ENCODE measurements around the gene FAM163B.
A peak's percentile ranks its signal among the peaks of the same experiment; 100 is the strongest.
"Not testable (repeated sequence)": the region's sequence is repeated elsewhere in the genome, so short reads cannot be mapped to it uniquely, and the experiment has no call there.

The FAM163B gene

GRCh38 chr9:133566382-133566781 lies 42.8 kb downstream of the FAM163B start:
- Mint-ChIP-seq H3K27me3 (peaks cover 9% of the 10 kb centered on the region), H3K4me1 (peaks cover 7% of the 10 kb centered on the region), H3K4me3 (no peak overlapping the region), H3K27ac (no peak overlapping the region), H3K9me3 (no peaks in the 10 kb centered on the region)
- DNase-seq (no peak), ATAC-seq (no peak)

GRCh38 chr9:133564451-133565116 lies 44.6 kb downstream of the FAM163B start:
- Mint-ChIP-seq H3K27me3 (peaks cover 9% of the 10 kb centered on the region), H3K27ac (no peak overlapping the region), H3K4me1 (peaks cover 7% of the 10 kb centered on the region), H3K9me3 (no peaks in the 10 kb centered on the region), H3K4me3 (no peak overlapping the region)
- DNase-seq (no peak), ATAC-seq (no peak)

GRCh38 chr9:133563814-133564213 lies 45.4 kb downstream of the FAM163B start:
- H3K4me3 Mint-ChIP-seq, ATAC-seq, H3K9me3 Mint-ChIP-seq, DNase-seq: not testable (repeated sequence)
- peak overlapping the region in 1 of 2 donors; percentile 98 for H3K27ac Mint-ChIP-seq
- H3K27me3 Mint-ChIP-seq = peaks cover 11% of the 10 kb centered on the region
- peaks cover 11% of the 10 kb centered on the region for H3K4me1 Mint-ChIP-seq

GRCh38 chr9:133563291-133563796 lies 45.8 kb downstream of the FAM163B start:
- no peak overlapping the region for H3K4me3 Mint-ChIP-seq
- ATAC-seq = no peak
- peaks cover 16% of the 10 kb centered on the region for H3K27me3 Mint-ChIP-seq
- H3K27ac Mint-ChIP-seq = peak overlapping the region in 1 of 2 donors; percentile 98
- no peaks in the 10 kb centered on the region for H3K9me3 Mint-ChIP-seq
- peaks cover 15% of the 10 kb centered on the region for H3K4me1 Mint-ChIP-seq
- DNase-seq = no peak

GRCh38 chr9:133562611-133563290 lies 46.4 kb downstream of the FAM163B start:
- Mint-ChIP-seq H3K27me3 (peaks cover 17% of the 10 kb centered on the region), H3K9me3 (no peaks in the 10 kb centered on the region), H3K4me1 (peaks cover 21% of the 10 kb centered on the region), H3K27ac (no peak overlapping the region), H3K4me3 (no peak overlapping the region)
- no peak for DNase-seq
- ATAC-seq = no peak

- peaks cover 22% of the 10 kb centered on the region for H3K4me1 Mint-ChIP-seq
- ATAC-seq (no peak), DNase-seq (no peak)
- no peak overlapping the region for H3K27ac Mint-ChIP-seq
- H3K9me3 Mint-ChIP-seq = no peaks in the 10 kb centered on the region
- no peak overlapping the region for H3K4me3 Mint-ChIP-seq
- H3K27me3 Mint-ChIP-seq = peaks cover 17% of the 10 kb centered on the region
These were observed 47.1 kb downstream of the FAM163B start for GRCh38 chr9:133561976-133562554.

- H3K4me3 Mint-ChIP-seq = no peak overlapping the region
- DNase-seq (no peak), ATAC-seq (no peak)
- H3K9me3 Mint-ChIP-seq = no peaks in the 10 kb centered on the region
- peaks cover 17% of the 10 kb centered on the region for H3K27me3 Mint-ChIP-seq
- no peak overlapping the region for H3K27ac Mint-ChIP-seq
- H3K4me1 Mint-ChIP-seq = peaks cover 22% of the 10 kb centered on the region
These were observed 48.2 kb downstream of the FAM163B start for GRCh38 chr9:133560944-133561343.

- no peak overlapping the region for H3K27ac Mint-ChIP-seq
These were observed 48.9 kb downstream of the FAM163B start for GRCh38 chr9:133560311-133560710.

GRCh38 chr9:133558191-133559126 lies 50.7 kb downstream of the FAM163B start:
- Mint-ChIP-seq H3K9me3 (no peaks in the 10 kb centered on the region), H3K4me1 (peaks cover 20% of the 10 kb centered on the region), H3K4me3 (peak overlapping the region; percentile 14 to 22), H3K27ac (peak overlapping the region; percentile 43 to 71), H3K27me3 (peaks cover 12% of the 10 kb centered on the region)
- DNase-seq = no peak
- peak; percentile 38 for ATAC-seq

More at GRCh38 chr9:133560311-133560710, 48.9 kb downstream of the FAM163B start:
- H3K9me3 Mint-ChIP-seq = no peaks in the 10 kb centered on the region
- peaks cover 17% of the 10 kb centered on the region for H3K27me3 Mint-ChIP-seq
- peaks cover 22% of the 10 kb centered on the region for H3K4me1 Mint-ChIP-seq
- H3K4me3 Mint-ChIP-seq = no peak overlapping the region
- ATAC-seq (no peak), DNase-seq (no peak)

- ATAC-seq (no peak), DNase-seq (no peak)
- H3K9me3 Mint-ChIP-seq = no peaks in the 10 kb centered on the region
- H3K27ac Mint-ChIP-seq = no peak overlapping the region
- peaks cover 15% of the 10 kb centered on the region for H3K4me1 Mint-ChIP-seq
- no peak overlapping the region for H3K4me3 Mint-ChIP-seq
- peaks cover 8% of the 10 kb centered on the region for H3K27me3 Mint-ChIP-seq
These were observed 51.6 kb downstream of the FAM163B start for GRCh38 chr9:133557581-133557980.

GRCh38 chr9:133556354-133556753 lies 52.8 kb downstream of the FAM163B start:
- DNase-seq (no peak), ATAC-seq (no peak)
- H3K9me3 Mint-ChIP-seq = no peaks in the 10 kb centered on the region
- H3K27ac Mint-ChIP-seq = no peak overlapping the region
- no peak overlapping the region for H3K4me3 Mint-ChIP-seq
- peaks cover 15% of the 10 kb centered on the region for H3K4me1 Mint-ChIP-seq
- peaks cover 8% of the 10 kb centered on the region for H3K27me3 Mint-ChIP-seq

GRCh38 chr9:133554729-133555128 lies 54.5 kb downstream of the FAM163B start:
- peaks cover 8% of the 10 kb centered on the region for H3K27me3 Mint-ChIP-seq
- H3K4me1 Mint-ChIP-seq = peaks cover 15% of the 10 kb centered on the region
- H3K27ac Mint-ChIP-seq = no peak overlapping the region
- no peaks in the 10 kb centered on the region for H3K9me3 Mint-ChIP-seq
- no peak for DNase-seq
- no peak overlapping the region for H3K4me3 Mint-ChIP-seq
- no peak for ATAC-seq

- Mint-ChIP-seq H3K9me3 (no peaks in the 10 kb centered on the region), H3K4me1 (peaks cover 15% of the 10 kb centered on the region), H3K4me3 (no peak overlapping the region), H3K27ac (no peak overlapping the region), H3K27me3 (peaks cover 8% of the 10 kb centered on the region)
- ATAC-seq = no peak
- DNase-seq = no peak
These were observed 55.0 kb downstream of the FAM163B start for GRCh38 chr9:133553973-133554713.

GRCh38 chr9:133553123-133553522 lies 56.1 kb downstream of the FAM163B start:
- DNase-seq (no peak), ATAC-seq (no peak)
- Mint-ChIP-seq H3K4me1 (peaks cover 4% of the 10 kb centered on the region), H3K27ac (peak overlapping the region in 1 of 2 donors; percentile 52), H3K4me3 (no peak overlapping the region), H3K27me3 (no peaks in the 10 kb centered on the region), H3K9me3 (no peaks in the 10 kb centered on the region)

GRCh38 chr9:133552236-133552635 lies 57.0 kb downstream of the FAM163B start:
- no peak overlapping the region for H3K4me3 Mint-ChIP-seq
- H3K9me3 Mint-ChIP-seq = no peaks in the 10 kb centered on the region
- ATAC-seq (no peak), DNase-seq (no peak)
- no peaks in the 10 kb centered on the region for H3K27me3 Mint-ChIP-seq
- no peak overlapping the region for H3K27ac Mint-ChIP-seq
- no peaks in the 10 kb centered on the region for H3K4me1 Mint-ChIP-seq
